Measurements from ENCODE around the gene NHP2. TPM values are rescaled to one million over a fixed set of nuclear protein-coding genes. Genes with fewer than 3 reads are reported as not detected.

NHP2 gene
- total RNA-seq, 1 experiment from 2014 or later: 232 TPM

- Histone ChIP-seq H3K4me1 (ENCODE audit: insufficient read depth, low read length, poor library complexity, severe bottlenecking) (no peaks in the 10 kb centered on the region), H3K27me3 (replicated peaks; ENCODE audit: insufficient read depth, low read depth, low read length, poor library complexity) (no peaks in the 10 kb centered on the region), H3K36me3 (ENCODE audit: insufficient read depth, low read length, poor library complexity, severe bottlenecking) (no peaks in the 10 kb centered on the region), H3K27ac (ENCODE audit: low read depth, low read length, poor library complexity, severe bottlenecking) (no peak overlapping the region), H3K9me3 (ENCODE audit: low read depth, low read length, poor library complexity, severe bottlenecking) (no peaks in the 10 kb centered on the region), H3K4me3 (ENCODE audit: low read depth, low read length, poor library complexity, severe bottlenecking) (no peak overlapping the region)
- BruUV-seq (replicated peaks): no TSS peak
- intact Hi-C loops (cut with micrococcal nuclease; ENCODE audit: unreplicated experiment): no loop called here
- ChIA-PET POLR2A (ENCODE audit: low non-redundant PET) (no interaction called here), CTCF (no interaction called here)
- no peak for DNase-seq (ENCODE audit: low spot score)
- TF ChIP-seq CTCF (conservative IDR thresholded peaks at IDR 0.05; ENCODE audit: low read depth, low read length) (no peak), EZH2 (IDR thresholded peaks at IDR 0.05; ENCODE audit: borderline replicate concordance, low read depth, low read length, poor library complexity, severe bottlenecking) (no peak)
Measured at GRCh38 chr5:178162481-178162880, 8.8 kb upstream of the NHP2 start.

GRCh38 chr5:178160176-178160575, 6.5 kb upstream of the NHP2 start:
- ChIA-PET POLR2A (ENCODE audit: low non-redundant PET) (no interaction called here), CTCF (no interaction called here)
- Histone ChIP-seq H3K27me3 (replicated peaks; ENCODE audit: insufficient read depth, low read depth, low read length, poor library complexity) (no peaks in the 10 kb centered on the region), H3K36me3 (ENCODE audit: insufficient read depth, low read length, poor library complexity, severe bottlenecking) (no peaks in the 10 kb centered on the region), H3K9me3 (ENCODE audit: low read depth, low read length, poor library complexity, severe bottlenecking) (no peaks in the 10 kb centered on the region), H3K4me1 (ENCODE audit: insufficient read depth, low read length, poor library complexity, severe bottlenecking) (no peaks in the 10 kb centered on the region), H3K27ac (ENCODE audit: low read depth, low read length, poor library complexity, severe bottlenecking) (no peak overlapping the region), H3K4me3 (ENCODE audit: low read depth, low read length, poor library complexity, severe bottlenecking) (no peak overlapping the region)
- no TSS peak for BruUV-seq (replicated peaks)
- no peak for TF ChIP-seq CTCF (conservative IDR thresholded peaks at IDR 0.05; ENCODE audit: low read depth, low read length)
- no peak for TF ChIP-seq EZH2 (IDR thresholded peaks at IDR 0.05; ENCODE audit: borderline replicate concordance, low read depth, low read length, poor library complexity, severe bottlenecking)
- intact Hi-C loops (cut with micrococcal nuclease; ENCODE audit: unreplicated experiment): no loop called here
- DNase-seq (ENCODE audit: low spot score): no peak

- H3K27ac ChIP-seq (ENCODE audit: low read depth, low read length, poor library complexity, severe bottlenecking): no peak overlapping the region
- TF ChIP-seq EZH2 (IDR thresholded peaks at IDR 0.05; ENCODE audit: borderline replicate concordance, low read depth, low read length, poor library complexity, severe bottlenecking): no peak
- TF ChIP-seq CTCF (conservative IDR thresholded peaks at IDR 0.05; ENCODE audit: low read depth, low read length): no peak
Measured at GRCh38 chr5:178155065-178155464, 1.4 kb upstream of the NHP2 start.

More at GRCh38 chr5:178155065-178155464, 1.4 kb upstream of the NHP2 start:
- intact Hi-C loops (cut with micrococcal nuclease; ENCODE audit: unreplicated experiment): no loop called here
- no peak for DNase-seq (ENCODE audit: low spot score)
- Histone ChIP-seq H3K4me1 (ENCODE audit: insufficient read depth, low read length, poor library complexity, severe bottlenecking) (peaks cover 8% of the 10 kb centered on the region), H3K27me3 (replicated peaks; ENCODE audit: insufficient read depth, low read depth, low read length, poor library complexity) (no peaks in the 10 kb centered on the region), H3K36me3 (ENCODE audit: insufficient read depth, low read length, poor library complexity, severe bottlenecking) (peaks cover 24% of the 10 kb centered on the region), H3K4me3 (ENCODE audit: low read depth, low read length, poor library complexity, severe bottlenecking) (no peak overlapping the region), H3K9me3 (ENCODE audit: low read depth, low read length, poor library complexity, severe bottlenecking) (no peaks in the 10 kb centered on the region)
- CTCF ChIA-PET: interaction anchor here (0.6 kb wide), 1 partner anchor 78 kb away, joined by 16 read pairs; no protein-coding TSS in a partner anchor
- no TSS peak for BruUV-seq (replicated peaks)
- POLR2A ChIA-PET (ENCODE audit: low non-redundant PET): interaction anchor here (0.9 kb wide), 1 partner anchor 14 kb away, joined by 3 read pairs; no protein-coding TSS in a partner anchor

All from A673 (cell line).